ENCODE measurements around the gene PRKN.

Gene PRKN

DNA sequence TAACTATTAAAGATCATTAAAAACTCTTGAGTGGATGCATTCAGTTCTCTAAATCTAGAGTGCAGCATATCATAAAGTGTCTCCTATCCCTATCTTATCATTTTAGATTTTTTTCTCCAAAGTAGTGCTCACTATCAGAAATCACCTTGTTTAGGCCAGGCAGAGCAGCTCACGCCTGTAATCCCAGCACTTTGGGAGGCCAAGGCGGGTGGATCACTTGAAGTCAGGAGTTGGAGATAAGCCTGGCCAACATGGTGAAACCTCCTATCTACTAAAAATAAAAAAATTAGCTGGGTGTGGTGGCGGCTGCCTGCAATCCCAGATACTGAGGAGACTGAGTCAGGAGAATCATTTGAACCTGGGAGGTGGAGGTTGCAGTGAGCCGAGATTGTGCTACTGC, 368.9 kb downstream of the PRKN start:
- TF ChIP-seq, protein P1, sequence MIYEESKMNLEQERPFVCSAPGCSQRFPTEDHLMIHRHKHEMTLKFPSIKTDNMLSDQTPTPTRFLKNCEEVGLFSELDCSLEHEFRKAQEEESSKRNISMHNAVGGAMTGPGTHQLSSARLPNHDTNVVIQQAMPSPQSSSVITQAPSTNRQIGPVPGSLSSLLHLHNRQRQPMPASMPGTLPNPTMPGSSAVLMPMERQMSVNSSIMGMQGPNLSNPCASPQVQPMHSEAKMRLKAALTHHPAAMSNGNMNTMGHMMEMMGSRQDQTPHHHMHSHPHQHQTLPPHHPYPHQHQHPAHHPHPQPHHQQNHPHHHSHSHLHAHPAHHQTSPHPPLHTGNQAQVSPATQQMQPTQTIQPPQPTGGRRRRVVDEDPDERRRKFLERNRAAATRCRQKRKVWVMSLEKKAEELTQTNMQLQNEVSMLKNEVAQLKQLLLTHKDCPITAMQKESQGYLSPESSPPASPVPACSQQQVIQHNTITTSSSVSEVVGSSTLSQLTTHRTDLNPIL (CRISPR knock-in tag; IDR thresholded peaks at IDR 0.05; ENCODE audit: low read depth): no peak
- TF ChIP-seq ZC3H10 (CRISPR knock-in tag; IDR thresholded peaks at IDR 0.05) (no peak), BACH2 (CRISPR knock-in tag; IDR thresholded peaks at IDR 0.05; ENCODE audit: borderline replicate concordance) (no peak), ISL1 (CRISPR knock-in tag; IDR thresholded peaks at IDR 0.05) (no peak)
- no peak for ATAC-seq

DNA sequence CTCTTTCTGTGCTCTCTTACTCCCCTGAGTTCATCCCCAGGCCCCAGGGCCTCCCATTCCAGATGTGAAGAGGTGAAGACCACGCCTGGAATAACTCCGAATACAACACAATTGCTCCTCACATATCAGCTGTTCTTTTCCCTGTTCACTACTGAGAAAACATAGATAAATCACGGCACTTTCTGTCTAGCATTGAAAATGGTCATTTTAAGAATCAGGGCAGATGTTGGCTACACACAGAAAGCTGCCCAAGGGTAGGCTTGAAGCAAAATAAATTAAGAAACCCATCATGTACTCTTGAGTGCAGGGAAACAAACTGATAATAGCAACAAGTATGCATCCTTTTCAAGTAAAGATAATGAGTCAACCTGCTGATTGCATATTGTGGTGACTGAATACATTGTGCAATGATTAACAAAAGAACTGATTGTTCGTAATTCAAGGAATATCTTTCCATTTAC, 382.5 kb downstream of the PRKN start:
- TF ChIP-seq CSDC2 (CRISPR knock-in tag; IDR thresholded peaks at IDR 0.05) (no peak), ZC3H10 (CRISPR knock-in tag; IDR thresholded peaks at IDR 0.05) (no peak), ZNF8 (CRISPR knock-in tag; IDR thresholded peaks at IDR 0.05) (no peak)
- ATAC-seq: no peak

DNA sequence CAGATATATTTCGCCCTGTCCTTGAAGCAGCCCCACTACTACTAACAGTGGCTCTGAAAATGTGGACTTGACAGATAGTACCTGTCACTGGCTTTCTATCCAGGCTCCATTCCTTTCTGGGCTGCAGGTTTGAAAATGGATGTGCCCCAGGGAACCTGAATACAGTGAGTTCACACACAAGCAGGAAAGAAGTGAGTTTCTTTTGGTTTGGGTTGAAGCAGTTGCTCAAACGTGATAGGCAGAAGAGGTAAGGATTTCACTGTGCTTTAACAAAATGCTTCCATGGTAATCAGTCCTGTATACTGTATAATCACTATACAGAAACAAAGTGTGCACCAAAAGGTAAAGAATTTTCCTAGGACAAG, 382.9 kb downstream of the PRKN start:
- ATAC-seq: no peak
- no peak for TF ChIP-seq TCF4 (CRISPR knock-in tag; IDR thresholded peaks at IDR 0.05; ENCODE audit: borderline replicate concordance)
- TF ChIP-seq, protein P2, sequence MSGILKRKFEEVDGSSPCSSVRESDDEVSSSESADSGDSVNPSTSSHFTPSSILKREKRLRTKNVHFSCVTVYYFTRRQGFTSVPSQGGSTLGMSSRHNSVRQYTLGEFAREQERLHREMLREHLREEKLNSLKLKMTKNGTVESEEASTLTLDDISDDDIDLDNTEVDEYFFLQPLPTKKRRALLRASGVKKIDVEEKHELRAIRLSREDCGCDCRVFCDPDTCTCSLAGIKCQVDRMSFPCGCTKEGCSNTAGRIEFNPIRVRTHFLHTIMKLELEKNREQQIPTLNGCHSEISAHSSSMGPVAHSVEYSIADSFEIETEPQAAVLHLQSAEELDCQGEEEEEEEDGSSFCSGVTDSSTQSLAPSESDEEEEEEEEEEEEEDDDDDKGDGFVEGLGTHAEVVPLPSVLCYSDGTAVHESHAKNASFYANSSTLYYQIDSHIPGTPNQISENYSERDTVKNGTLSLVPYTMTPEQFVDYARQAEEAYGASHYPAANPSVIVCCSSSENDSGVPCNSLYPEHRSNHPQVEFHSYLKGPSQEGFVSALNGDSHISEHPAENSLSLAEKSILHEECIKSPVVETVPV (CRISPR knock-in tag; IDR thresholded peaks at IDR 0.05): no peak
- TF ChIP-seq CSDC2 (CRISPR knock-in tag; IDR thresholded peaks at IDR 0.05): no peak
- TF ChIP-seq PPARA (CRISPR knock-in tag; IDR thresholded peaks at IDR 0.05; ENCODE audit: borderline replicate concordance): no peak
- TF ChIP-seq, protein P3, sequence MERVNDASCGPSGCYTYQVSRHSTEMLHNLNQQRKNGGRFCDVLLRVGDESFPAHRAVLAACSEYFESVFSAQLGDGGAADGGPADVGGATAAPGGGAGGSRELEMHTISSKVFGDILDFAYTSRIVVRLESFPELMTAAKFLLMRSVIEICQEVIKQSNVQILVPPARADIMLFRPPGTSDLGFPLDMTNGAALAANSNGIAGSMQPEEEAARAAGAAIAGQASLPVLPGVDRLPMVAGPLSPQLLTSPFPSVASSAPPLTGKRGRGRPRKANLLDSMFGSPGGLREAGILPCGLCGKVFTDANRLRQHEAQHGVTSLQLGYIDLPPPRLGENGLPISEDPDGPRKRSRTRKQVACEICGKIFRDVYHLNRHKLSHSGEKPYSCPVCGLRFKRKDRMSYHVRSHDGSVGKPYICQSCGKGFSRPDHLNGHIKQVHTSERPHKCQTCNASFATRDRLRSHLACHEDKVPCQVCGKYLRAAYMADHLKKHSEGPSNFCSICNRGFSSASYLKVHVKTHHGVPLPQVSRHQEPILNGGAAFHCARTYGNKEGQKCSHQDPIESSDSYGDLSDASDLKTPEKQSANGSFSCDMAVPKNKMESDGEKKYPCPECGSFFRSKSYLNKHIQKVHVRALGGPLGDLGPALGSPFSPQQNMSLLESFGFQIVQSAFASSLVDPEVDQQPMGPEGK (CRISPR knock-in tag; IDR thresholded peaks at IDR 0.05; ENCODE audit: borderline replicate concordance): no peak
- TF ChIP-seq BACH2 (CRISPR knock-in tag; IDR thresholded peaks at IDR 0.05; ENCODE audit: borderline replicate concordance): no peak
- no peak for TF ChIP-seq ZNF565 (CRISPR knock-in tag; conservative IDR thresholded peaks at IDR 0.05; ENCODE audit: low read depth)
- TF ChIP-seq TOX (CRISPR knock-in tag; IDR thresholded peaks at IDR 0.05; ENCODE audit: borderline replicate concordance): no peak
- TF ChIP-seq ZFP3 (CRISPR knock-in tag; IDR thresholded peaks at IDR 0.05): no peak

DNA sequence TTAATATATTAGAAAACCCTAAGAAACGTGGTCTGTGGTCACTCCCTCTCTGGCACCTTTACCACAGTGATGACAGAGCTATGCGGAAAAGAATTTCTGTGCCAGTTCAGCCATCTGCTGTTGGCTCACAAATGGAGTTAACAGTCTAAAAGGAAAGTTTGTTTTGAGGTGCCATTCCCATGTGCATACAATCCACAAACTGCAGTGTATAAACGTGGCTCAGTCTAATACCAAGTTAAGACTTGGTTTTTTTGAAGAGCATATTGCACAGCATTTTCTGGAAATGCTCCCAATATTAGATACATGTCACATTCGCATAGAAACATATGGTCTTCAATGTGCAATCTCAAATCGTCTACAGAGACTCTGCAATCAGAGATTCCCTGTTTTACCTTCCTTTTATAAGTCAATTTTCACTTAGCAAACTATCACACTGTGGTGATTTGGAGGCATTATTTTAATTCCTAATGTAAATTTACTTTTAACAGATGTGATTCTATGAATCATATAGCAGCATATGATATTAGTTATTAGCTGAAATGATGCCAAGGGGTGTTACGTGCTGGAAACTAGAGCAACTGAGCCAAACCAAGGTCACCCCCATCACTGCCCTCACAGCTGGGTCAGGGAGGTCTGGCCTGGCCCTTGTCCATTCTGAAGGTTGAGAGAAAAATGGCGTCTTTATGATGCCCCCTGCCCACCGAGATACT, 383.5 kb downstream of the PRKN start:
- no peak for TF ChIP-seq ZNF565 (CRISPR knock-in tag; conservative IDR thresholded peaks at IDR 0.05; ENCODE audit: low read depth)
- TF ChIP-seq ISL1 (CRISPR knock-in tag; IDR thresholded peaks at IDR 0.05): no peak
- TF ChIP-seq, protein P3 (CRISPR knock-in tag; IDR thresholded peaks at IDR 0.05; ENCODE audit: borderline replicate concordance): no peak
- no peak for TF ChIP-seq TCF4 (CRISPR knock-in tag; IDR thresholded peaks at IDR 0.05; ENCODE audit: borderline replicate concordance)
- no peak for TF ChIP-seq BACH2 (CRISPR knock-in tag; IDR thresholded peaks at IDR 0.05; ENCODE audit: borderline replicate concordance)
- TF ChIP-seq CSDC2 (CRISPR knock-in tag; IDR thresholded peaks at IDR 0.05): no peak
- TF ChIP-seq, protein P4, sequence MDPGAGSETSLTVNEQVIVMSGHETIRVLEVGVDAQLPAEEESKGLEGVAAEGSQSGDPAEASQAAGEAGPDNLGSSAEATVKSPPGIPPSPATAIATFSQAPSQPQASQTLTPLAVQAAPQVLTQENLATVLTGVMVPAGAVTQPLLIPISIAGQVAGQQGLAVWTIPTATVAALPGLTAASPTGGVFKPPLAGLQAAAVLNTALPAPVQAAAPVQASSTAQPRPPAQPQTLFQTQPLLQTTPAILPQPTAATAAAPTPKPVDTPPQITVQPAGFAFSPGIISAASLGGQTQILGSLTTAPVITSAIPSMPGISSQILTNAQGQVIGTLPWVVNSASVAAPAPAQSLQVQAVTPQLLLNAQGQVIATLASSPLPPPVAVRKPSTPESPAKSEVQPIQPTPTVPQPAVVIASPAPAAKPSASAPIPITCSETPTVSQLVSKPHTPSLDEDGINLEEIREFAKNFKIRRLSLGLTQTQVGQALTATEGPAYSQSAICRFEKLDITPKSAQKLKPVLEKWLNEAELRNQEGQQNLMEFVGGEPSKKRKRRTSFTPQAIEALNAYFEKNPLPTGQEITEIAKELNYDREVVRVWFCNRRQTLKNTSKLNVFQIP (CRISPR knock-in tag; IDR thresholded peaks at IDR 0.05; ENCODE audit: borderline replicate concordance, low read depth): no peak
- TF ChIP-seq ZC3H10 (CRISPR knock-in tag; IDR thresholded peaks at IDR 0.05): no peak
- TF ChIP-seq, protein P1 (CRISPR knock-in tag; IDR thresholded peaks at IDR 0.05; ENCODE audit: low read depth): no peak
- TF ChIP-seq RARB (CRISPR knock-in tag; IDR thresholded peaks at IDR 0.05): no peak
- TF ChIP-seq TOX (CRISPR knock-in tag; IDR thresholded peaks at IDR 0.05; ENCODE audit: borderline replicate concordance): no peak
- TF ChIP-seq ZFP30 (CRISPR knock-in tag; IDR thresholded peaks at IDR 0.05): no peak
- TF ChIP-seq, protein P2 (CRISPR knock-in tag; IDR thresholded peaks at IDR 0.05): no peak
- no peak for TF ChIP-seq GLIS3 (CRISPR knock-in tag; IDR thresholded peaks at IDR 0.05)
- no peak for ATAC-seq

All from SK-N-SH treated with all-trans-retinoic acid at 6 μM for 48 hours (cell line).